Dedifferentiated amniotic fluid mesenchymal stem cell (primary cell): ENCODE results near the gene GIPC3.

Source experiments
- DNase-seq: peaks from one replicate; pipeline ENCODE4 v3.0.0-alpha.2; 2016; ENCODE audit errors: extremely low spot score

Gene GIPC3

GRCh38 chr19:3638208-3639193, 53.2 kb downstream of the GIPC3 start:
- DNase-seq = no peak

- no peak for DNase-seq
Measured at GRCh38 chr19:3639479-3639878, 54.2 kb downstream of the GIPC3 start.

GRCh38 chr19:3641515-3642269, 56.4 kb downstream of the GIPC3 start:
- DNase-seq = no peak

- DNase-seq = no peak
Measured at GRCh38 chr19:3642296-3642695, 57.0 kb downstream of the GIPC3 start.
